GM21360 (cell line): Measurements from ENCODE around the gene CMTM5.
"Not testable (repeated sequence)": the region's sequence is repeated elsewhere in the genome, so short reads cannot be mapped to it uniquely, and the experiment has no call there.

Source experiments
- ATAC-seq: cut with Tn5 transposase; IDR thresholded peaks from one replicate; pipeline ENCODE4 v1.9.1; 2021; ENCODE audit warnings: mild to moderate bottlenecking, moderate library complexity; ENCODE audit not compliant: unreplicated experiment

CMTM5 gene

GRCh38 chr14:23377573-23378563, 1.0 kb downstream of the CMTM5 start:
- ATAC-seq, result no peak

DNA sequence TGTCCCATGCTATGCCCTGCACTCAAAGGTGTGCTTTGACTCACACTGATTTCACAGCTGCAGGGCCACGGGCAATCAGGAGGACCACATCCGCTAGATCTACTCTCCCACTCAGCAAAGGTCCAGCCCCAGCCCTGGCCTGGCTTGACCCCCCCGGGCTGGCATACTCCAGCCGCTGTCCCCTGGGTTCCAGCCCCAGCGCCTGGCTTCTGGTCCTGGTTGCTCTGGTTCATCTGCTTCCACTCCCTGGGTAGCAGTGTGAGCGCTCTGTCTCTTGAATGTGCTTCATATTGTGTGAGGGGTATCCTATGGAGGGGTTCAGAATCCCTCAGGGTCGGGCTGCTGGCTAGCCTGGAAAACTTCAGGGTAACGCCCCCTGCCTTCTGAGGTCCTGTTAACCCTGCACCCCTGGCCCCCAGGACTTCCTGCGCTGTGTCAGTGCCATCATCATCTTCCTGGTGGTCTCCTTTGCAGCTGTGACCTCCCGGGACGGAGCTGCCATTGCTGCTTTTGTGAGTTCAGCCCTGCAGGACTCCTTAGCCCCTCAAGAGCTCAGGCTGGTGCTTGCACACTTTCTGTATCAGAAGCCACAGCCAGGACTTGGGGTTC, 1.9 kb downstream of the CMTM5 start:
- no peak for ATAC-seq

GRCh38 chr14:23379366-23380196, 2.7 kb downstream of the CMTM5 start:
- ATAC-seq, result no peak

DNA sequence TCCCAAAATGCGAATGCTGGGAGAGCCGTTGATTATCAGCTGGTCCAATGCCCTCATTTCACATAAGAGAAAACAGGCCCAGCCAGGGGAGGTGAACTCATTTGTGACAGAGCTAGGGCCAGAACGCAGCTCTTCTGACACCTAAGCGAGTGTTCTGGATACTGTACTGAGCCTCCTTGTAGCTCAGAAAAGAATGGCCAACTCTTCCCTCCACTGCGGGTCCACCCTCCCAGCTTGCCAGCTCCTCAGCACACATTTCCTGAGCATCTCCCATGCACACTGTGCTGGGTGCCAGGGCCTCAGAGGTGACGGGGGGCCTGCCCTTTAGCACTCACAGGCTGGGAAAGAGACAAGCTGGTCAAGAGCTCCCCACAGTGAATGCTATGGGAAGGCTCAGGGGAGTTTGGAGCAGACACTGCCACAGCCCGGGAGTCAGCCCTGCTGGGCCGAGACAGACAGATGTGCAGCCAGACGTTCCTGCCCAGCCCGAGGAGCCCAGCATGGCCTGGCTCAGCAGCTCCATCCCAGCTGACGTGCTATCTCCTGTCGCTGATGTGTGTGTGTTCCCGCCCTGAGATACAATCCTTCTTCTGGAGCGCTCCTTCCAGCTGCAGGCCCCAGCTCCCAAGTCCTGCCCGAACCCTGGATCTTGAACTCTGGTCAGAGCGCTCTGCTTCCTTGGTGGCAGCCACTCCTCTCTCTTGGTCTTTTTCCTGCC, 3.5 kb downstream of the CMTM5 start:
- no peak for ATAC-seq

- no peak for ATAC-seq
These were observed 4.1 kb downstream of the CMTM5 start for GRCh38 chr14:23380976-23381375.

GRCh38 chr14:23381871-23382270, 5.0 kb downstream of the CMTM5 start:
- ATAC-seq, result no peak

DNA sequence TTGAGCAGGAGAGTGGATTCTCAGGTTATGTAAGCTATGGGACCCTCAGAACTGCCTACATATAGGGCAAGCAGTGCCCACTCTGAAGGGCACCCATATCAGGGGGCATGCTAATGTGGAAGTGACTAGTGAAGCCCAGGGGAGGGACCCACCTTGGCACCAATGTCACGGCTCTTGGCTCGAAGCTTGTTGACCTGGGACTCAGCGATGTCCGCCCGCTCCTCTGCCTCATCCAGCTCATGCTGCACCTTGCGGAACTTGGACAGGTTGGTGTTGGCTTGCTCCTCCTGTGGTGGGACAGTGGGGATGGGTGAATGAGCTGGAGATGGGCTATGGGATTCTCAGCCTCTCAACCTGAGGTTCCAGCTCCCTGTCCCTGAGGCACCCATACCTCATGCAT, 5.4 kb downstream of the CMTM5 start:
- ATAC-seq, result no peak

DNA sequence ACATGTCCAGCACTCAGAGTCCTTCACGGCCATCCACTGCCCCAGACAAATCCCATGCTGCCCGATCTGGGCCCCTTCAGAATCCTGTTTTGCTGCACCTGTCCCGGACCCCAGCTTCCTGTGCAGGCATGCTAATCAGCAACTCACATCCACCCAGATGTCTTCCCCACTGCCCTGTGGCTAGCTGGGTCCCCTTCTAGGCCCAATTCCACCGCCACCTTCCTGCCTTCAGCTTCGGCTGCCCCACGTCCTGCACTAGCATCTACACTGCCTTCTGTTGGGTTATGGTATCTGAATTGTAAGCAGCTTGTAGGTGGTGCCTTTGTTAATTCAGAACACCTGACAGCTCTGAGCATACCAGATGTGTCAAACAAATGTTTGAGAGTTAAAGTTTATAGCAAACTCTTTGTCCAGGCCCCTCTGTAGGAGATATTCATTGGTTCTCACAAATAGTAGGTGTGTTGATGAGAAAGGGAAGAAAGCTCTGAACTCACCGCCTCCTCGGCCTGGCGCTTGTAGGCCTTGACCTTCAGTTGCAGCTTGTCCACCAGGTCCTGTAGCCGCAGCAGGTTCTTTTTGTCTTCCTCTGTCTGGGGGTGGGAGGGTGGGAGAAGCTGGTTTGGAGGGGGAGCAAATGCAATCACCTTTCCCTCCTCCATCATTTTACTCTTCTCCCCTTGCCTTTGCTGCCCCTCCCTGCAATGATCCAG, 6.0 kb downstream of the CMTM5 start:
- no peak for ATAC-seq

DNA sequence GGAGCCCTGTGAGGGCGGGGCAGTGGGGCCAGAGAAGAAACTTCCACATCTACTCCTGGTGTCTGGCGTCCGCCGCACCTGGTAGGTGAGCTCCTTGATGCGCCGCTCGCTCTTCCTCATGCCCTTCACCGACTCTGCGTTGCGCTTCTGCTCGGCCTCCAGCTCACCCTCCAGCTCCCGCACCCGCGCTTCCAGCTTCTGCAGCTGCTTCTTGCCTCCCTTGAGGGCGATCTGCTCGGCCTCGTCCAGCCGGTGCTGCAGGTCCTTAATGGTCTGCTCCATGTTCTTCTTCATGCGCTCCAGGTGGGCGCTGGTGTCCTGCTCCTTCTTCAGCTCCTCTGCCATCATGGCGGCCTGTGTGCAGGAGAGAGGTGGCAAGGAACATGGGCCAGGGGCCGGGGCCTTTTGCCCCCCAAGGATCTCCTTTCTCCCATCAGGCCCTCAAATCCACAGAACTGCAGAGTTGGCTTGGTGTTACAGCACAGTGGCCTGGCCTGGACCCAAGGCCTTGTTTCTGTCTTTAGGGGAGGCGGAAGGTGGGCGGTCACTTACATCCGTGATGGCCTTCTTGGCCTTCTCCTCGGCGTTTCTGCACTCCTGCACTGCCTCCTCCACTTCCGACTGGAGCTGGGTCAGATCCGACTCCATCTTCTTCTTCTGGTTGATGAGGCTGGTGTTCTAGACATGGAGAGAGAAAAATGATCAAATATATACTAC, 7.7 kb downstream of the CMTM5 start:
- ATAC-seq, result no peak

DNA sequence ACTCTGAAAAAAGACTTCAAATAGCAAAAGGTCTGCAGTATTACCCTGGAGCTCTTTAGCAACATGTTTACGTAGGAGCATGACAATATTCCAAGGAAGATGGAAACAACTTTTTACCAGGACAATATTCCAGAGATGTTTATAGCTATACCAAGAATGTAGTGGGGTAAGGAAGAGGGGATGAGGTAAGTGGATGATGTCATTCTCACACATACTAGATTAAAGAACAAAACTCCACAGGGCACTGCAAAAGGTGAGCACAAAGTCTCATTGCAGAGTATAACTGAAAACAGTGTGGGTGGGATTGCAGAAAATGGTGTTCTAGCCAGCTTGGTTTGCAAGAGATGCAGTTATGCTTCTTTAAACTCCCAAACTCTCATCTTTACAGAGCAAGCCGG, 8.4 kb downstream of the CMTM5 start:
- no peak for ATAC-seq

DNA sequence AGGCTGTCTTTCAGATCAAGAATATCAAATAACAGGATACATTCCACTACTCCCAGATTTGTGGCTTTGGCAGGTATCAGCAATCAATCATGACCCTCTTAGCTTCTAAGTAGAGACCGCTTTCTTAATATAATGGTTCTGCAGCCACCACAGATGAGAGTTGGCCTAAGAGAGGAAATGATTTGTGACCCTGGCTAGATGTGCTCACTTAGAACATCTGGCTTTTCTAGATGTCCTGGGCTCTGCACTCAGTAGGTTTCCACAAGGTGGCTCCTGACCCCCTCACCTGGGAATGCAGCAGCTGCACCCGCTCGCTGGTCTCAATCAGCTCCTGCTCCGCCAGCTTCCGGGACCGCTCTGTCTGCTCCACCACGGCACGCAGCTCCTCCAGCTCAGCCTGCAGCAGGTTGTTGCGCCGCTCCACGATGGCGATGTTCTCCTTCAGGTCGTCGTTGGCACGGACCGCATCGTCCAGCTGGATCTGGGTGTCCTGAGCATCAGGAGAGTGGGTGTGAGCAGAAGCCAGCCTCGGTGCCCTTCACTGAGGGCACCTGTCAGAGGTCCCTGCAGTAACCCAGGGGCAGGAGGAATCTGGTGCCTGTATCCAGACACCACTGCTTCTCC, 8.9 kb downstream of the CMTM5 start:
- ATAC-seq, result no peak

DNA sequence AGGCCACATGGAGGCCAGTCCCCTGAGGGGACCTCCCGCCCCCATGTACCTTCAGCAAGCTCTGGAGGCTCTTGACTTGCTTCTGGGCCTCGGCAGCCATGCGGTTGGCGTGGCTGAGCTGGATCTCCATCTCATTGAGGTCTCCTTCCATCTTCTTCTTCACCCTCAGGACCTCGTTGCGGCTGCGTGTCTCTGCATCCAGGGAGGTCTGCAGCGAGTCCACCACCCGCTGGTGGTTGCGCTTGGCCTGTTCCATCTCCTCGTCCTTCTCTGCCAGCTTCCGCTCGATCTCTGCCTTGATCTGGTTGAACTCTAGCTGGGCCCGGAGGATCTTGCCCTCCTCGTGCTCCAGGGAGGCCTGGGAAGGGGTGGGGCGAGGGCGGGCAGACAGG, 9.4 kb downstream of the CMTM5 start:
- not testable (repeated sequence) for ATAC-seq

DNA sequence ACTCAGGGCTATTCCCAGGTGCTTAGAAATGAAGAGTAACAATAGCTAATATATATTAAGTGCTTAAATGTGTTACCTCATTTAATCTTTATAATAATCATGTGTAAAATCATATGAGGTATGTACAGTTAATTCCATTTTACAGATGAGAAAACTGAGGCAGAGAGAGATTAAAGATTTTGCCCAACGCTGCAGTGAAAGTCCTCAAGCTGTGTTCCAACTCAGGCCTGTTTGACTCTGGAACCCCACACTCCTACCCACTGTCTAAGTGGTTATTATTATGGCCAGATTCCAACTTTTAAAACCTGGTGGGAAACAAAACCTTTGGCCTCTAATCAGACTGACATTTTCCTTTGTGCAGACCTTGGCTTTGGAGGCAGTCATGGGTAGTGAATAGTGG, 10.2 kb downstream of the CMTM5 start:
- ATAC-seq, result no peak

GRCh38 chr14:23387916-23388882, 11.4 kb downstream of the CMTM5 start:
- no peak for ATAC-seq

DNA sequence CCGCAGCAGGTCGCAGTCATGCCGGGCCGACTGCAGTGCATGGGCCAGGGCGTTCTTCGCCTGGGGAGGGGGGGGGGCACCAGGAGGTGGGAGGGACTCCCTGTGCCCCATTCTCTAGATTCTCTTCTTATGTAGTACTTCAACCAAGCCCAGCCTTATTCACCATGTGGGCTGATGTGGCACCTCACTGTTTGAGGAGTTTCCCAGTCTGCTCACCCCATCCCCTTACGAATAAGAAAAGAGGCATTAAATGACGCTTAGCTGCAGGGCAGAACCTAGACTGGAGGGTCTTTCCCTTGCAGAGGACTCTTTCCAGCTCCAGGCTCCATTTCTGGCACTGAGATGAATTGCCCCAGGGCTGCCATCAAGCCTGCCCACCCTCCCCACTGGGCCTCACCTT, 12.2 kb downstream of the CMTM5 start:
- no peak for ATAC-seq

DNA sequence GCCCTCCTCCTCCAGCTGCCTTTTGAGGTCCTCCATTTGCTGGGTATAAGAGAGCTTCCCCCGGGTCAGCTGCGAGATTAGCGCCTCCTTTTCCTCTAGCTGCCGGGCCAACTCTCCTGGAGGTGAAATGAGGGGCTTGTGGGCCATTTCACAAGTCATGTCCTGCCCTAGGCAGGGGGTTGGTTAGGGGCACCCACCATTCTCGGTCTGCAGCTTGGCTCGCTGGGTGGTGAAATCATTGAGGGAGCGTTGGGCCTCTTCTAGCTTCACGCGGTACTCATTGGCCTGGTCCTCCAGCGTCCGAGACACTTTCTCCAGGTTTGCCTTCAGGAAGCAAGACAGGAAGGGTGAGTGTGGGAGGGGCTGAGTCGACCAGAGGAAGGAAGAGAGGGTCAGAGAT, 12.6 kb downstream of the CMTM5 start:
- no peak for ATAC-seq

- not testable (repeated sequence) for ATAC-seq
These were observed 13.0 kb downstream of the CMTM5 start for GRCh38 chr14:23389871-23390270.

DNA sequence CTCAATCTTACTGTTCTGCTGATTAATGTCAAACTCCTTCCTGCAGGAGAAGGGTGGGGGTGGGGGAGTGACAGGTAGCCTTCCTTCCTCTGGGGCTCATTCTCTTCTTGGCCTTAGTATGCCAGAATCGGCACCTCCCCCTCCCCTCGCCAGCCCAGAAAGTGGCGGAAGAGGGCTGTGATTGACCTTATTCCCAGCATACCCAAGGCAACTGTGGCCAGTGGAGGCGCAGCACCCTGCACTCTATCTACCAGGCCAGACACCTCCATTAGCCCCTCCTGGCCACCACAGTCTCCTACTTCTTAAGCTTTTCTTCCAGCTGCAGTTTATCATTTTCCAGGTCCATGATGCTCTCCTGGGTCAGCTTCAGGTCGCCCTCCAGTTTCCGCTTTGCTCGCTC, 15.8 kb downstream of the CMTM5 start:
- ATAC-seq, result no peak
